OCI-LY1 (cell line): Measurements from ENCODE around the gene TEKT2.

Source experiments
- H2AFZ ChIP-seq: fragments of 200-600 bp; sonication (generic), shearing (Covaris generic); 2 replicates; pipeline ENCODE4 v1.6.0; 2014; ENCODE audit warnings: antibody characterized with exemption, mild to moderate bottlenecking, low read length
- H3F3A ChIP-seq: fragments of 200-600 bp; sonication (generic), shearing (Covaris generic); 2 replicates; pipeline ENCODE4 v1.6.0; 2014; ENCODE audit warnings: mild to moderate bottlenecking, antibody characterized with exemption, low read length, moderate library complexity; ENCODE audit not compliant: insufficient read depth
- H3K27ac ChIP-seq: fragments of 200-600 bp; sonication (generic); 2 replicates; pipeline ENCODE4 v1.5.1; 2014; ENCODE audit warnings: low read length, mixed run types, mild to moderate bottlenecking, low read depth; ENCODE audit not compliant: poor library complexity, severe bottlenecking
- H3K27me3 ChIP-seq: fragments of 200-600 bp; sonication (generic); 2 replicates; pipeline ENCODE4 v1.6.0; 2014; ENCODE audit warnings: antibody characterized with exemption, mild to moderate bottlenecking, low read length, moderate library complexity; ENCODE audit not compliant: insufficient read depth
- H3K36me3 ChIP-seq: fragments of 200-600 bp; sonication (generic); 2 replicates; pipeline ENCODE4 v1.6.1; 2014; ENCODE audit warnings: mild to moderate bottlenecking, antibody characterized with exemption, low read length, moderate library complexity, mixed read lengths; ENCODE audit not compliant: insufficient read depth
- H3K4me1 ChIP-seq: fragments of 200-600 bp; sonication (generic); 2 replicates; pipeline ENCODE4 v1.5.1; 2014; ENCODE audit warnings: mild to moderate bottlenecking, low read length, moderate library complexity; ENCODE audit not compliant: insufficient read depth, severe bottlenecking
- H3K4me2 ChIP-seq: fragments of 200-600 bp; sonication (generic), shearing (Covaris generic); 2 replicates; pipeline ENCODE4 v1.6.1; 2014; ENCODE audit warnings: low read length
- H3K4me3 ChIP-seq: fragments of 200-600 bp; sonication (generic); 2 replicates; pipeline ENCODE4 v1.5.1; 2014; ENCODE audit warnings: low read length, low read depth, mild to moderate bottlenecking, mixed read lengths; ENCODE audit not compliant: poor library complexity, severe bottlenecking
- H3K79me2 ChIP-seq: fragments of 200-600 bp; shearing (Covaris generic); 2 replicates; pipeline ENCODE4 v1.6.1; 2016; ENCODE audit warnings: mixed run types, low read length, mixed read lengths; ENCODE audit not compliant: insufficient read depth
- H3K9ac ChIP-seq: fragments of 200-600 bp; sonication (generic), shearing (Covaris generic); 2 replicates; pipeline ENCODE4 v1.6.1; 2014; ENCODE audit warnings: mild to moderate bottlenecking, low read length, mixed read lengths
- H3K9me2 ChIP-seq: fragments of 200-600 bp; sonication (generic), shearing (Covaris generic); 2 replicates; pipeline ENCODE4 v1.6.1; 2014; ENCODE audit warnings: low read depth, mild to moderate bottlenecking, low read length, mixed read lengths
- H3K9me3 ChIP-seq: fragments of 200-600 bp; shearing (Covaris generic); 2 replicates; pipeline ENCODE4 v1.6.1; 2014; ENCODE audit warnings: low read length, mixed read lengths
- H4K20me1 ChIP-seq: fragments of 200-600 bp; sonication (generic), shearing (Covaris generic); 2 replicates; pipeline ENCODE4 v1.6.0; 2016; ENCODE audit warnings: mild to moderate bottlenecking, low read length; ENCODE audit not compliant: insufficient read depth
- EZH2 ChIP-seq: fragments of 200-600 bp; sonication (generic), shearing (Covaris generic); IDR thresholded peaks from 2 replicates; pipeline ENCODE4 v1.8.0; 2017; ENCODE audit warnings: borderline replicate concordance, mixed run types, mild to moderate bottlenecking, antibody characterized with exemption, low read length, moderate library complexity, mixed read lengths
- TF ChIP-seq, protein P1 (sequence below): fragments of 200-600 bp; sonication (generic), shearing (Covaris generic); IDR thresholded peaks from 2 replicates; pipeline ENCODE4 v1.5.1; 2017; ENCODE audit warnings: mild to moderate bottlenecking, antibody characterized with exemption, low read length, moderate library complexity, mixed read lengths

The TEKT2 gene

DNA sequence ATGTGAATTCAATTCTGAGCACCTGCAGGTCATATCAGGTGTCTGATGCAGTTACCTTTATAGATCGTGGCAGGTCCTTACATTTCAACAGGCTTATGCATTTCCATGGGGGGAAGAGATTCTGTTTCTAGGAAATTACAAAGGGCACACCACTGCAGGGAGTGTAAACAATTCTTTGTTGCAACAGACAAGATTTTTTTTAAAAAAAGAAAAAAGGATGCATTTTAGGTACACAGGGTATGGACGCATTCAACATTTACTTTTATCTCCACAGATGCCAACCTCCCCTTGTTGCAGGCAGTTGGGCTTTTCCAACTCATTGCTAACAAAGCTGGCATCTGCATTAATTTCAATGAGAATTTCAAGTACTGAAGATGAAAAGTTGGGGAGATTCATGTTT is 13.5 kb upstream of the TEKT2 start:
- Histone ChIP-seq H3K4me2 (no peak overlapping the region), H3K27me3 (no peaks in the 10 kb centered on the region), H3K9me3 (no peaks in the 10 kb centered on the region), H4K20me1 (no peaks in the 10 kb centered on the region), H3K4me3 (no peak overlapping the region), H2AFZ (no peak overlapping the region), H3K9ac (no peak overlapping the region), H3F3A (no peaks in the 10 kb centered on the region), H3K36me3 (no peaks in the 10 kb centered on the region), H3K9me2 (no peaks in the 10 kb centered on the region), H3K27ac (no peak overlapping the region), H3K79me2 (no peaks in the 10 kb centered on the region), H3K4me1 (no peaks in the 10 kb centered on the region)
- TF ChIP-seq, protein P1, sequence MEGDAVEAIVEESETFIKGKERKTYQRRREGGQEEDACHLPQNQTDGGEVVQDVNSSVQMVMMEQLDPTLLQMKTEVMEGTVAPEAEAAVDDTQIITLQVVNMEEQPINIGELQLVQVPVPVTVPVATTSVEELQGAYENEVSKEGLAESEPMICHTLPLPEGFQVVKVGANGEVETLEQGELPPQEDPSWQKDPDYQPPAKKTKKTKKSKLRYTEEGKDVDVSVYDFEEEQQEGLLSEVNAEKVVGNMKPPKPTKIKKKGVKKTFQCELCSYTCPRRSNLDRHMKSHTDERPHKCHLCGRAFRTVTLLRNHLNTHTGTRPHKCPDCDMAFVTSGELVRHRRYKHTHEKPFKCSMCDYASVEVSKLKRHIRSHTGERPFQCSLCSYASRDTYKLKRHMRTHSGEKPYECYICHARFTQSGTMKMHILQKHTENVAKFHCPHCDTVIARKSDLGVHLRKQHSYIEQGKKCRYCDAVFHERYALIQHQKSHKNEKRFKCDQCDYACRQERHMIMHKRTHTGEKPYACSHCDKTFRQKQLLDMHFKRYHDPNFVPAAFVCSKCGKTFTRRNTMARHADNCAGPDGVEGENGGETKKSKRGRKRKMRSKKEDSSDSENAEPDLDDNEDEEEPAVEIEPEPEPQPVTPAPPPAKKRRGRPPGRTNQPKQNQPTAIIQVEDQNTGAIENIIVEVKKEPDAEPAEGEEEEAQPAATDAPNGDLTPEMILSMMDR, result no peak
- TF ChIP-seq EZH2, result no peak

DNA sequence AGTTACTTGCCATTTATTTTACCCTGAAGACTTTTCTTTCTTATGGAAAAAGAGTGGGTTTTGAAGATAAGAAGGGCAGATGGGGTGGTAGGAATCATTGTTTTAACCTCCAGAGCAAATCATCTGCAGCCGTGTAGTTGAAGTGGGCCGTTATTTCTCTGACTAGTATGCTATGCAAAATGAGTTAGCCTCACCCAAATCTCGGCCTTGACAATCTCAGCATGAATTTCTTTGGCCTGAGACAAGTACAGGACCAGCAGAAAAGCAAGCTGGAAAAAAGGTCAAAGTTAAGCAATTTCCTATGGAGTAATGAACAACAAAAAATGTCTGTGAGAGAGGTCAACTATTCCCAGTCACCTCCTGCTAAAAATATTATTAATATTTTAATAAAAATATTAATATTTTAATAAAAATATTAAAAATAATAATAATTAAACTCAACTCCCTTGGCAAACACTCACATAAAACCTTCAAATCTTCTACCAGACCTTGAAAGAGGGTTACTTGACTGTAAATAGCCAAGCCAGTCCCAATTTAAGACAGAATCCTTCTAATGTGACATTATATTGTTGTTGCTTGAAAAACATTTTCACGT is 6.8 kb upstream of the TEKT2 start:
- Histone ChIP-seq H3K9ac (no peak overlapping the region), H2AFZ (no peak overlapping the region), H3K27ac (no peak overlapping the region), H3K79me2 (no peaks in the 10 kb centered on the region), H3K4me2 (no peak overlapping the region), H3K9me3 (no peaks in the 10 kb centered on the region), H3K36me3 (no peaks in the 10 kb centered on the region), H3K4me3 (no peak overlapping the region), H3K4me1 (no peaks in the 10 kb centered on the region), H3K9me2 (no peaks in the 10 kb centered on the region), H3F3A (no peaks in the 10 kb centered on the region), H3K27me3 (no peaks in the 10 kb centered on the region), H4K20me1 (no peaks in the 10 kb centered on the region)
- no peak for TF ChIP-seq EZH2
- TF ChIP-seq, protein P1, result no peak

DNA sequence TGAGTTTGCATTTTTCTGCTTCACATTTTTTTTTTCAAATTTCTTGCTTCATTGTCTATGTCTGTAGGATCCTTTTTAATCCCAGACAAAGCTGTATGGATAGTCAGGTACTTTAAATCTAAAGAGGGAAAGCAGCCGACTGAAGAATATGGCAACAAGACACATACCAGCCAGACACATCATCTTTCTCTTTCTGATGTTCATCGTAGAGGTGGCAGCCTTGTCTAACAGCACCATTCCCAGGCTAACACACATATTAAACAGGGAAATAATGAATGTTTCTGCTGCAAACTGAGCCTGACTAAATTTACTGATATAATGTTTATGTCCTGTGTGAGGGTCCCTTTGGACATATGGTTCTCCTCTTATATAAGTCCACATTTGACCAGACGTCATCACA is 3.7 kb upstream of the TEKT2 start:
- Histone ChIP-seq H3K9ac (no peak overlapping the region), H3K4me2 (no peak overlapping the region), H3K36me3 (no peaks in the 10 kb centered on the region), H3F3A (no peaks in the 10 kb centered on the region), H3K27ac (no peak overlapping the region), H3K27me3 (peaks cover 5% of the 10 kb centered on the region; the same call in 1 of the 2 replicates), H3K9me2 (no peaks in the 10 kb centered on the region), H2AFZ (no peak overlapping the region), H3K4me1 (peaks cover 9% of the 10 kb centered on the region), H3K4me3 (no peak overlapping the region), H3K79me2 (no peaks in the 10 kb centered on the region), H3K9me3 (no peaks in the 10 kb centered on the region), H4K20me1 (no peaks in the 10 kb centered on the region)
- TF ChIP-seq, protein P1, result no peak
- TF ChIP-seq EZH2, result no peak
